Left ventricle myocardium inferior (tissue), 1 donor: ENCODE measurements around the gene PCCA. TPM values are rescaled to one million over a fixed set of nuclear protein-coding genes. Genes with fewer than 3 reads are reported as not detected.

Experiments used
- DNase-seq: peaks from one replicate; pipeline ENCODE4 v3.0.0-alpha.2; 2020
- H3K27ac ChIP-seq: fragments of 200-600 bp; replicated peaks from 2 replicates; pipeline ENCODE4 v1.8.0; 2021
- H3K27me3 ChIP-seq: fragments of 200-600 bp; 2 replicates; pipeline ENCODE4 v1.8.0; 2021; ENCODE audit warnings: low read depth
- H3K36me3 ChIP-seq: fragments of 200-600 bp; 2 replicates; pipeline ENCODE4 v1.8.0; 2021
- H3K4me1 ChIP-seq: fragments of 200-600 bp; 2 replicates; pipeline ENCODE4 v1.8.0; 2021
- H3K4me3 ChIP-seq: fragments of 200-600 bp; 2 replicates; pipeline ENCODE4 v1.8.0; 2021; ENCODE audit warnings: mild to moderate bottlenecking, moderate library complexity
- H3K9me3 ChIP-seq: fragments of 200-600 bp; replicated peaks from 2 replicates; pipeline ENCODE4 v1.8.0; 2021
- intact Hi-C: fragments of 100-400 bp; cut with micrococcal nuclease; formaldehyde crosslinking; loops from one replicate; pipeline ENCODE4 v1.11.0; 2022
- total RNA-seq: library from RNA; stranded (reverse); fragmentation: NEBNext Ultra II Directional; extraction: Animal tissue kit (Norgen Biotek cat#: 25700); gene quantifications from one replicate; pipeline ENCODE4 v1.2.1, GENCODE V29; 2021
- TF ChIP-seq, protein P1 (sequence below): fragments of 200-600 bp; IDR thresholded peaks from 2 replicates; pipeline ENCODE4 v1.8.0; 2021; ENCODE audit warnings: antibody characterized with exemption, mild to moderate bottlenecking, borderline replicate concordance
- donor health status: DM: no; HTN: yes; CAD: no; lungs with severe emphysema.

Gene PCCA
- total RNA-seq, 1 donor from 2014 or later, result 65.4 TPM

DNA sequence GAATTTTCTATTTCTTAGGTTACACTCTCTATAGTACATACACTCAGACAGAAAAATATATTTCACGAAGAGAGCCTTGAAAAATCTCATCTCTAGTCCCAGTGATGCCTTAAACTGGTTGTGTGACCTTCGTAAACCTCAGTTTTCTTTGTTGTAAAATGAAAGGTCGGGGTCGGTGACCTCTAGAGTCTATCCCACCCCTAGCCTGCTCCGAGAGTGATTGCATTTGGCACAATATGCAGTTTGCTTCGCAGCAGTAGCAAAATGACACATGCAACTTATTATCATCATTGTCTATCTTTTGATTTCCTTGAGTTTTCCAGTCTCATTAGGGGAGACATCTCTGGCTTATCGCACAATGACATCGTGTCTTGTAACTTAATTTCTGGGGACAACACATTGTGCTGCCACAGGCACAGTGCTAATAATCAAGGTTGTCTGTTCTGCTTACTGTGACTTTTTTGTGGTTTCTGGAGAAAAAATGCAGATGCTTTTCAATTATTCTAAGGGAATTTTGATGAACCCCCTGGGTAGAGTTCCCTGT lies 384.7 kb downstream of the PCCA start:
- DNase-seq, result no peak
- Histone ChIP-seq H3K27me3 (no peaks in the 10 kb centered on the region), H3K9me3 (no peaks in the 10 kb centered on the region), H3K4me1 (no peaks in the 10 kb centered on the region), H3K27ac (no peak overlapping the region), H3K36me3 (peaks cover 3% of the 10 kb centered on the region), H3K4me3 (no peak overlapping the region)
- TF ChIP-seq, protein P1, sequence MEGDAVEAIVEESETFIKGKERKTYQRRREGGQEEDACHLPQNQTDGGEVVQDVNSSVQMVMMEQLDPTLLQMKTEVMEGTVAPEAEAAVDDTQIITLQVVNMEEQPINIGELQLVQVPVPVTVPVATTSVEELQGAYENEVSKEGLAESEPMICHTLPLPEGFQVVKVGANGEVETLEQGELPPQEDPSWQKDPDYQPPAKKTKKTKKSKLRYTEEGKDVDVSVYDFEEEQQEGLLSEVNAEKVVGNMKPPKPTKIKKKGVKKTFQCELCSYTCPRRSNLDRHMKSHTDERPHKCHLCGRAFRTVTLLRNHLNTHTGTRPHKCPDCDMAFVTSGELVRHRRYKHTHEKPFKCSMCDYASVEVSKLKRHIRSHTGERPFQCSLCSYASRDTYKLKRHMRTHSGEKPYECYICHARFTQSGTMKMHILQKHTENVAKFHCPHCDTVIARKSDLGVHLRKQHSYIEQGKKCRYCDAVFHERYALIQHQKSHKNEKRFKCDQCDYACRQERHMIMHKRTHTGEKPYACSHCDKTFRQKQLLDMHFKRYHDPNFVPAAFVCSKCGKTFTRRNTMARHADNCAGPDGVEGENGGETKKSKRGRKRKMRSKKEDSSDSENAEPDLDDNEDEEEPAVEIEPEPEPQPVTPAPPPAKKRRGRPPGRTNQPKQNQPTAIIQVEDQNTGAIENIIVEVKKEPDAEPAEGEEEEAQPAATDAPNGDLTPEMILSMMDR, result no peak
- intact Hi-C loops, result no loop called here

DNA sequence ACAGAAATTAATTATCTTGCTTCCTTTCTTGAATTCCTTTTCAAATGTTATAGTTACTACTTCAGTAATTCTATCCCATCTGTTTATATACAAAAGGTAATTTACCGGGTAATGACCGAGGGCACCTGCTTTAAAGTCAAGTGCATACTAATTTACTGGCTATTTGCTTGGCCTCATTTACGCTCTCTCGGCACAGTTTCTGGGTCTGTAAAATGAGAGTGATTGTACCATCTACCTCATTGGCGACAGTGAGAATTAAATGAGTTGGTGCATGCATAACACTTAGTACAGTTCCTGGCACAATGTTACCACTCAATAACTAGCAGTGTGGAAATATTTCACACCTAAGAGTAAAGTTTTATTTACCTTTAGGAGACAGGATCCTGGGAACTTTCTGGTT lies 388.1 kb downstream of the PCCA start:
- DNase-seq, result no peak
- intact Hi-C loops, result no loop called here
- Histone ChIP-seq H3K4me3 (no peak overlapping the region), H3K4me1 (no peaks in the 10 kb centered on the region), H3K36me3 (peaks cover 3% of the 10 kb centered on the region), H3K9me3 (no peaks in the 10 kb centered on the region), H3K27me3 (no peaks in the 10 kb centered on the region), H3K27ac (no peak overlapping the region)
- TF ChIP-seq, protein P1, result no peak

DNA sequence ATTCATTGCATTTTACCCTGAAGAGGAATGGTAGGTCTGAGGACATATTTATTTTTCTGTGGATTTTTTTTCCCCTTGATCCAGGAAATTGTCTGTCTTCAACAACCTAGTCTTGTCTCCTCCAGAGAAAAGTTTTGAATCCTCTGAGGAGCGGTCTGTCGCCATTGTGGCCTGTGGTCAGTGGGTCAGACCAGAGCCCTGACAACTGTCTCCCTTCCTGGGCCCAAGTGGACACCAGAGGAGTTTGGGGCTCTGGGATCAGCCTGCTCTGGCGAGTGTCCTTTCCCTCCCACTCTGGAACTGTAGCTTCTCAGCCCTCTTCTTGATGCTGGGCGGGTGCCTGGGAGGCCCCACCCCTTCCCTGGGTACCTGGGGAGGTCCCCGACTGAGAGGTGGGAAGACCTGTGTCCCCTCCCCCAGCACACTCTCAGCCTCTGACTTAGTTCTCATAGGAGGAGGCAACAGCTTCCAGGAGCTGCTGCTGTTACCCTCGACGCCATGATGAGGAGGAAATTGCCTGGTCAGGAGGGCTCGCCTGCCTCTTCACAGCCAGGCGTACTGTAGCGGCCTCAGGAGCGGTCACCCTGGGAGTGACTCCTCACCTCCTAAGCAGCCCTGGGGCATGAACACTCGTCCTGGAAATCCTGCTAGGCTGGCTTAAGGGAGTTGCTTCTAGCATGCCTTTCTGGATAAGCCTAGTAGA lies 389.4 kb downstream of the PCCA start:
- H3K27me3 ChIP-seq, result no peaks in the 10 kb centered on the region
- H3K27ac ChIP-seq, result no peak overlapping the region
- DNase-seq, result no peak
- TF ChIP-seq, protein P1, result no peak
- no peaks in the 10 kb centered on the region for H3K9me3 ChIP-seq
- peaks cover 3% of the 10 kb centered on the region for H3K36me3 ChIP-seq
- intact Hi-C loops, result no loop called here
- H3K4me1 ChIP-seq, result peaks cover 10% of the 10 kb centered on the region
- no peak overlapping the region for H3K4me3 ChIP-seq

DNA sequence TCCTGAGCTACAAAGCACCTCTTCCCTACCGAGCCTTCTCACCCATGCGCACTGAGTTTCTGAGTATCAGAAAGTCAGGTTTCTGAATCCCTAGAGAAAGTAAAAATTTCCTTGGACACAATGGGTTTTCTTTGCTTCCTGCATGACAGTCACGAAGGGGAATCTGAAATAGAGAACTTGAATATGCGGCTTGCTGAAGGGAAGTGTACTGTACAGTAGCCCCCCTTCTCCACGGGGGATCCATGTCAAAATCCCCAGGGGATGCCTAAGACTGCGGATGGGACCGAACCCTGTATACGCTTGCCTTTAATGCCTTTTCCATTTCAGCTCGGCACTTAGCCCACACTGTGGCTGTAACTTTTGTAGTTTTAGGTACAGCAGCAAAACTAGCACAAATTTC lies 391.8 kb downstream of the PCCA start:
- Histone ChIP-seq H3K27me3 (no peaks in the 10 kb centered on the region), H3K4me1 (peaks cover 18% of the 10 kb centered on the region), H3K27ac (no peak overlapping the region), H3K4me3 (no peak overlapping the region), H3K9me3 (no peaks in the 10 kb centered on the region), H3K36me3 (peaks cover 3% of the 10 kb centered on the region)
- no peak for DNase-seq
- TF ChIP-seq, protein P1, result no peak
- intact Hi-C loops, result no loop called here

DNA sequence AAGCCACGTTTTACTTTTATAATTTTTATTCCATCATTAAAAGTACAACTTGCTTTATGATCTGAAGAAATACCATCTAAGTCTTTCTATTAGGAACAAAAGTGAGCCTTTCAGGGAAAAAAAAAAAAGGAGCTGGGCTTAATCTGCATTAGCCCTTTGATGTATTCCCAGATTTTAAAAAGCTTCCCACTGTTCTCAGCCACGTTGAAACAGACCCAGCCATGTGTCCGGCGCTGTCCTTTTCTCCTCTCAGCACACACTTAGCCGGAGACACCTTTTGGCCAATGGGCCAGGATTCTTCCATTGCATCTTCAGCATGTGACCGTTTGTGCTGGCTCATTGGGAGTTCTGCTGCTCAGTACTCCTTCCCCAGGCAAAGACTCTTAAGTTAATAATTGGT lies 394.2 kb downstream of the PCCA start:
- intact Hi-C loops, result no loop called here
- Histone ChIP-seq H3K27me3 (no peaks in the 10 kb centered on the region), H3K4me1 (peaks cover 18% of the 10 kb centered on the region), H3K4me3 (no peak overlapping the region), H3K36me3 (peaks cover 3% of the 10 kb centered on the region), H3K9me3 (no peaks in the 10 kb centered on the region), H3K27ac (no peak overlapping the region)
- TF ChIP-seq, protein P1, result no peak
- no peak for DNase-seq
